Coronary artery (tissue), 2 donors: ENCODE data around the gene EIF4E1B.

Experiments used
- DNase-seq: peaks from one replicate; pipeline ENCODE4 v3.0.0-alpha.2; 2017; ENCODE audit warnings: low spot score
- H3K27ac ChIP-seq, 2 donors: fragments of 200-600 bp; sonication (generic); one replicate each; pipeline ENCODE4 v1.5.1; 2016 to 2019
- H3K4me3 ChIP-seq: fragments of 200-600 bp; sonication (generic); 2 replicates; pipeline ENCODE4 v1.5.1; 2016; ENCODE audit warnings: mild to moderate bottlenecking, moderate library complexity
- TF ChIP-seq, protein P1 (sequence below): fragments of 200-600 bp; sonication (generic); IDR thresholded peaks from one replicate; pipeline ENCODE4 v1.5.1; 2019; ENCODE audit warnings: antibody characterized with exemption

The EIF4E1B gene

GRCh38 chr5:176633598-176633997, 3.1 kb downstream of the EIF4E1B start:
- H3K27ac ChIP-seq, result no peak overlapping the region
- TF ChIP-seq, protein P1, sequence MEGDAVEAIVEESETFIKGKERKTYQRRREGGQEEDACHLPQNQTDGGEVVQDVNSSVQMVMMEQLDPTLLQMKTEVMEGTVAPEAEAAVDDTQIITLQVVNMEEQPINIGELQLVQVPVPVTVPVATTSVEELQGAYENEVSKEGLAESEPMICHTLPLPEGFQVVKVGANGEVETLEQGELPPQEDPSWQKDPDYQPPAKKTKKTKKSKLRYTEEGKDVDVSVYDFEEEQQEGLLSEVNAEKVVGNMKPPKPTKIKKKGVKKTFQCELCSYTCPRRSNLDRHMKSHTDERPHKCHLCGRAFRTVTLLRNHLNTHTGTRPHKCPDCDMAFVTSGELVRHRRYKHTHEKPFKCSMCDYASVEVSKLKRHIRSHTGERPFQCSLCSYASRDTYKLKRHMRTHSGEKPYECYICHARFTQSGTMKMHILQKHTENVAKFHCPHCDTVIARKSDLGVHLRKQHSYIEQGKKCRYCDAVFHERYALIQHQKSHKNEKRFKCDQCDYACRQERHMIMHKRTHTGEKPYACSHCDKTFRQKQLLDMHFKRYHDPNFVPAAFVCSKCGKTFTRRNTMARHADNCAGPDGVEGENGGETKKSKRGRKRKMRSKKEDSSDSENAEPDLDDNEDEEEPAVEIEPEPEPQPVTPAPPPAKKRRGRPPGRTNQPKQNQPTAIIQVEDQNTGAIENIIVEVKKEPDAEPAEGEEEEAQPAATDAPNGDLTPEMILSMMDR, result no peak
- H3K4me3 ChIP-seq, result no peak overlapping the region
- no peak for DNase-seq

DNA sequence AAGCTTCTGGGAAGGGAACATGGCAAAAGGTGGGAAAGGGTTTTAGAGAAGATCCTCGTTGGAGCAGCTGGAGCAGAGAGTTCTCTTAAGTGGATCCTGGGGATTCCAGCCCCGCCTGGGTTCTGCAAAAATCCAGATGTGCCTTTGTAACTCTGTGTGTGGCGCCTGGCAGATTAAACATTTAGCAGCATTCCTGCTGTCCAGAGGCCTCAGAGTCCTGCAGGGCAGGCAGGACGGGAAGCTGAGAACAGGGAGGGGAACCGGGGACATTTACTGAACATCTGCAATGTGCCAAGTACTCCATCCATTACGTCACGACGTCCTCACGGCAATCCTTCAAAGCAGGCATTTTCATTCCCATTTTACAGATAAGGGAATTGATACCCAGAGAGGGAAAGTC, 6.0 kb downstream of the EIF4E1B start:
- no peak for DNase-seq
- Histone ChIP-seq H3K4me3 (no peak overlapping the region), H3K27ac (no peak overlapping the region)
- TF ChIP-seq, protein P1, result no peak

DNA sequence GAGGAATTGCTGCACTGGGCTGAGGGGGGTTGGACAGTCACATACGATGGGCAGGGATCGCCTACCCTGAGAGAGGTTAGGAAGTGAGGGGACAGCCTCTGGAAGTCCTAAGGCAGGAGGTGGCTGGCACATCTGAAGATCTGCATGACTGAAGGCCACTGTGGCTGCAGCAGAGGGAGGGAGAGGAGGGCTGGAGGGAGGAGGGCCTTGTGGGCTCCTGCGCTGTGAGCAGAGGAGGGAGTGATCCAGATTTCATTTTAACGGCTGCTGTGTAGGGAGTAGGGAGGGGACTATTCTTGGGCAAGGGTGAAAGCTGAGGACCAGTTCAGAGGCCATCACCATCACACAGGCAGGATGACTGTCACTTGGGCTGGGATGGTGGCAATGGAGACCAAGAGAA, 7.1 kb downstream of the EIF4E1B start:
- TF ChIP-seq, protein P1, result no peak
- Histone ChIP-seq H3K27ac (no peak overlapping the region), H3K4me3 (no peak overlapping the region)
- DNase-seq, result no peak

GRCh38 chr5:176638437-176638836, 8.0 kb downstream of the EIF4E1B start:
- no peak for DNase-seq
- no peak overlapping the region for H3K4me3 ChIP-seq
- TF ChIP-seq, protein P1, result no peak
- no peak overlapping the region for H3K27ac ChIP-seq

DNA sequence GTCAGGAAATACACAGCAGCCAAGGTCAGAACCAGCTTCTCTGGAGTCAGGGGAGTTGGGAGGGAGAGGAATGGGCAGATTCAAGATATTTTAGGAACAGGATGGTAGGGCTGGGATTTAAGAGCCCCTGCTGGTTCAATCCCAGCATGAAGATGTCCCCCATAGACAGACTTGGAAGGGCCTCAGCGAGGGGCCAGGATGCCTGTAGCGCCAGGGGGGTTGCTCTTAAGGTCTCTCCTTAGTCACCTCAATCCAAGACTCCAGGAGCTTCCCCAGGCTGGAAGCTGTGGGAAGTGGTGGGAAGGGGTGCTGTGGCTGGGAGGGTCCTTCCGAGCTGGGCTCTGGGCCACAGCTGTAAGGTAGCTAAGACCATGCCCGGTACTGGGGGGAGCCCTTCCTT, 8.7 kb downstream of the EIF4E1B start:
- DNase-seq, result no peak
- TF ChIP-seq, protein P1, result no peak
- Histone ChIP-seq H3K4me3 (no peak overlapping the region), H3K27ac (no peak overlapping the region)

GRCh38 chr5:176639981-176640380, 9.5 kb downstream of the EIF4E1B start:
- DNase-seq, result no peak
- Histone ChIP-seq H3K27ac (no peak overlapping the region), H3K4me3 (no peak overlapping the region)
- TF ChIP-seq, protein P1, result no peak

DNA sequence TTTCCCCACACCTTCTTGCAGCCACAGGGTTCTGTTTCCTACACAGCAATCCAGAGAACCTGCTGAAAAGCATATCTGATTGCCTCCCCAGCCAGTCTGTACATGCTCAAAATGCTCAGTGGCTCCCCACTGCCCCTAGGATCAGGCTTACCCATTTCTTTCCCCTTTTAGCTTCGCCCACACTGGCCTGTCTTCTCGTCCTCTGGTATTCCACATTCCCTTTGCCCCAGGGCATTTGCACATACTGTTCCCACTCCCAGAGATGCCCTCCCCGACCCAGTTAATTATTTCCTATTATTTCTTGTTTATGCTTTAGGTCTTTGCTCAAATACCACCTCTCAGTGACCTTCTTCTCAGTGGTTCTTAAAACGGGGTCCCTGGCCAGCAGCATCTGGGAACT, 10.1 kb downstream of the EIF4E1B start:
- TF ChIP-seq, protein P1, result no peak
- no peak overlapping the region for H3K4me3 ChIP-seq
- no peak overlapping the region for H3K27ac ChIP-seq
- DNase-seq, result no peak
